CD14-positive monocyte (primary cell): ENCODE results near the gene KRT27. TPM values are rescaled to one million over a fixed set of nuclear protein-coding genes. Genes with fewer than 3 reads are reported as not detected.

Experiments used
- DNase-seq, 3 donors: peaks; one replicate each; pipeline ENCODE4 v3.0.0-alpha.2; 2011 to 2022
- H2AFZ ChIP-seq: 2 replicates; pipeline ENCODE4 v1.6.0; 2012; ENCODE audit warnings: mild to moderate bottlenecking, low read depth, low read length, inconsistent platforms; ENCODE audit not compliant: insufficient read depth, poor library complexity, severe bottlenecking
- H3K27ac ChIP-seq, 2 donors: 1 replicate in 1 of 2; 2 replicates in 1 of 2; pipeline ENCODE4 v1.5.1; 2012 to 2013; ENCODE audit warnings: low read length in 2 of 2, control low read depth in 1 of 2, inconsistent platforms in 1 of 2, low read depth in 1 of 2, mild to moderate bottlenecking in 1 of 2
- H3K27me3 ChIP-seq, 2 donors: one replicate each; pipeline versions ENCODE4 v1.6.0 to v1.6.1; 2011 to 2013; ENCODE audit warnings: low read length in 2 of 2; ENCODE audit not compliant: control insufficient read depth in 2 of 2, insufficient read depth in 2 of 2
- H3K36me3 ChIP-seq, 2 donors: replicated peaks in 1 of 2; 1 replicate in 1 of 2; 2 replicates in 1 of 2; pipeline versions ENCODE4 v1.5.1 to v1.6.1; 2012 to 2013; ENCODE audit warnings: low read length in 2 of 2, control low read depth in 1 of 2, inconsistent platforms in 1 of 2, mild to moderate bottlenecking in 1 of 2; ENCODE audit not compliant: insufficient read depth in 2 of 2, control insufficient read depth in 1 of 2
- H3K4me1 ChIP-seq, 2 donors: 1 replicate in 1 of 2; 2 replicates in 1 of 2; pipeline versions ENCODE4 v1.5.1 to v1.6.1; 2012 to 2013; ENCODE audit warnings: low read length in 2 of 2, control low read depth in 1 of 2, inconsistent platforms in 1 of 2, mild to moderate bottlenecking in 1 of 2, moderate library complexity in 1 of 2; ENCODE audit not compliant: insufficient read depth in 2 of 2, control insufficient read depth in 1 of 2
- H3K4me2 ChIP-seq: replicated peaks from 2 replicates; pipeline ENCODE3; 2012; ENCODE audit warnings: low read length, moderate library complexity, mild to moderate bottlenecking; ENCODE audit not compliant: poor library complexity, severe bottlenecking; ENCODE audit errors: extremely low read depth
- H3K4me3 ChIP-seq, 3 experiments: fragments of 200-600 bp in 1 of 3; sonication (generic) in 1 of 3; replicated peaks in 1 of 3; 1 replicate in 2 of 3; 2 replicates in 1 of 3; pipeline ENCODE4 v1.5.1; 2011 to 2013; ENCODE audit warnings: low read length in 3 of 3, mild to moderate bottlenecking in 3 of 3, control low read depth in 2 of 3, low read depth in 2 of 3, inconsistent platforms in 1 of 3, moderate library complexity in 1 of 3
- H3K79me2 ChIP-seq: 2 replicates; pipeline ENCODE4 v1.6.0; 2012; ENCODE audit warnings: mild to moderate bottlenecking, control low read depth, inconsistent platforms, low read length, moderate library complexity; ENCODE audit not compliant: insufficient read depth
- H3K9ac ChIP-seq: 2 replicates; pipeline ENCODE4 v1.6.0; 2017; ENCODE audit warnings: low read length, mild to moderate bottlenecking; ENCODE audit not compliant: insufficient read depth, poor library complexity, severe bottlenecking
- H3K9me3 ChIP-seq, 2 donors: replicated peaks in 1 of 2; 1 replicate in 1 of 2; 2 replicates in 1 of 2; pipeline versions ENCODE4 v1.5.1 to v1.6.1; 2012 to 2013; ENCODE audit warnings: low read length in 2 of 2, control low read depth in 1 of 2; ENCODE audit not compliant: control insufficient read depth in 1 of 2, insufficient read depth in 1 of 2
- H4K20me1 ChIP-seq: 2 replicates; pipeline ENCODE4 v1.6.0; 2012; ENCODE audit warnings: mild to moderate bottlenecking, low read length, control low read depth, moderate library complexity; ENCODE audit not compliant: insufficient read depth
- H3K27ac Mint-ChIP-seq, 7 donors: one replicate each; pipeline ENCODE4 v1.8.0; 2020; ENCODE audit warnings: mild to moderate bottlenecking in 7 of 7, mixed read lengths in 7 of 7, moderate library complexity in 6 of 7, inconsistent platforms in 2 of 7
- H3K27me3 Mint-ChIP-seq, 3 donors: one replicate each; pipeline ENCODE4 v1.8.0; 2021 to 2022; ENCODE audit warnings: low read depth in 3 of 3, mild to moderate bottlenecking in 3 of 3, mixed read lengths in 3 of 3, moderate library complexity in 3 of 3, inconsistent platforms in 1 of 3
- H3K36me3 Mint-ChIP-seq, 2 donors: one replicate each; pipeline ENCODE4 v1.8.0; 2020; ENCODE audit warnings: mixed read lengths in 2 of 2, inconsistent platforms in 1 of 2, mild to moderate bottlenecking in 1 of 2
- H3K4me1 Mint-ChIP-seq: one replicate; pipeline ENCODE4 v1.8.0; 2020; ENCODE audit warnings: mild to moderate bottlenecking, mixed read lengths
- H3K4me3 Mint-ChIP-seq, 2 donors: one replicate each; pipeline ENCODE4 v1.8.0; 2020; ENCODE audit warnings: mild to moderate bottlenecking in 2 of 2, mixed read lengths in 2 of 2, moderate library complexity in 1 of 2
- H3K9me3 Mint-ChIP-seq, 7 donors: one replicate each; pipeline ENCODE4 v1.8.0; 2020 to 2022; ENCODE audit warnings: mixed read lengths in 7 of 7, mild to moderate bottlenecking in 6 of 7, moderate library complexity in 6 of 7, inconsistent platforms in 2 of 7
- WGBS: methylation state at CpG from one replicate; pipeline ENCODE4 v1.1.5; 2013; ENCODE audit warnings: missing lambda C conversion rate; ENCODE audit not compliant: insufficient coverage; 5-methylcytosine and 5-hydroxymethylcytosine counted together
- intact Hi-C, 2 donors: fragments of 100-400 bp; cut with micrococcal nuclease; formaldehyde crosslinking; loops; one replicate each; pipeline versions ENCODE4 v1.15.0 to v1.15.1; 2023
- polyA plus RNA-seq, 3 donors: library from polyadenylated mRNA; depleted of rRNA in 1 of 3; unstranded in 2 of 3; stranded (reverse) in 1 of 3; fragments of 300-500 nt in 2 of 3; fragments of >200 nt in 1 of 3; fragmentation: Illumina TruSeq in 2 of 3; gene quantifications; 1 replicate in 2 of 3; 2 replicates in 1 of 3; pipeline ENCODE4 v1.2.3, GENCODE V29; 2012 to 2021
- TF ChIP-seq, protein P1 (sequence below): fragments of 200-600 bp; IDR thresholded peaks from one replicate; pipeline ENCODE4 v1.8.0; 2022; ENCODE audit warnings: antibody characterized with exemption, mild to moderate bottlenecking

Gene KRT27
- polyA plus RNA-seq, 3 donors: not detected

GRCh38 chr17:40799859-40800258 is 17.5 kb upstream of the KRT27 start, which contains the start of gene KRT28:
Gene KRT28, minus strand, starts transcription at chr17:40799959. Its CDS starts 66 bp downstream, at chr17:40799893.
- DNase-seq: no peak
- WGBS: no CpG with 5 or more reads among the region's 3 CpGs
- Histone ChIP-seq H3K9me3 (no peaks in the 10 kb centered on the region), H3K79me2 (no peaks in the 10 kb centered on the region), H3K4me2 (no peak within 1 kb of the TSS), H3K27me3 (peaks cover 21 to 34% of the 10 kb centered on the region in 2 donors), H3K4me1 (no peaks in the 10 kb centered on the region), H4K20me1 (no peaks in the 10 kb centered on the region), H2AFZ (no peak within 1 kb of the TSS), H3K9ac (no peak within 1 kb of the TSS), H3K27ac (no peak within 1 kb of the TSS), H3K4me3 (no peak within 1 kb of the TSS), H3K36me3 (no peaks in the 10 kb centered on the region)
- Mint-ChIP-seq H3K27ac (no peak within 1 kb of the TSS), H3K9me3 (no peaks in the 10 kb centered on the region), H3K36me3 (no peaks in the 10 kb centered on the region), H3K27me3 (peaks cover 10 to 23% (median 22%) of the 10 kb centered on the region in 3 donors), H3K4me3 (no peak within 1 kb of the TSS), H3K4me1 (no peaks in the 10 kb centered on the region)
- intact Hi-C loops: loop anchor here (5.0 kb wide), 1 partner anchor 847 kb away; no protein-coding TSS in a partner anchor
- TF ChIP-seq, protein P1, sequence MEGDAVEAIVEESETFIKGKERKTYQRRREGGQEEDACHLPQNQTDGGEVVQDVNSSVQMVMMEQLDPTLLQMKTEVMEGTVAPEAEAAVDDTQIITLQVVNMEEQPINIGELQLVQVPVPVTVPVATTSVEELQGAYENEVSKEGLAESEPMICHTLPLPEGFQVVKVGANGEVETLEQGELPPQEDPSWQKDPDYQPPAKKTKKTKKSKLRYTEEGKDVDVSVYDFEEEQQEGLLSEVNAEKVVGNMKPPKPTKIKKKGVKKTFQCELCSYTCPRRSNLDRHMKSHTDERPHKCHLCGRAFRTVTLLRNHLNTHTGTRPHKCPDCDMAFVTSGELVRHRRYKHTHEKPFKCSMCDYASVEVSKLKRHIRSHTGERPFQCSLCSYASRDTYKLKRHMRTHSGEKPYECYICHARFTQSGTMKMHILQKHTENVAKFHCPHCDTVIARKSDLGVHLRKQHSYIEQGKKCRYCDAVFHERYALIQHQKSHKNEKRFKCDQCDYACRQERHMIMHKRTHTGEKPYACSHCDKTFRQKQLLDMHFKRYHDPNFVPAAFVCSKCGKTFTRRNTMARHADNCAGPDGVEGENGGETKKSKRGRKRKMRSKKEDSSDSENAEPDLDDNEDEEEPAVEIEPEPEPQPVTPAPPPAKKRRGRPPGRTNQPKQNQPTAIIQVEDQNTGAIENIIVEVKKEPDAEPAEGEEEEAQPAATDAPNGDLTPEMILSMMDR: no peak

GRCh38 chr17:40796846-40797245 is 14.5 kb upstream of the KRT27 start:
- TF ChIP-seq, protein P1: no peak
- no peaks in the 10 kb centered on the region for H4K20me1 ChIP-seq
- no peaks in the 10 kb centered on the region for H3K9me3 ChIP-seq
- H3K4me3 Mint-ChIP-seq: no peak overlapping the region
- H3K27ac Mint-ChIP-seq: no peak overlapping the region
- H3K27me3 Mint-ChIP-seq: peaks cover 16 to 28% (median 28%) of the 10 kb centered on the region in 3 donors
- no peaks in the 10 kb centered on the region for H3K36me3 Mint-ChIP-seq
- no peak overlapping the region for H3K4me2 ChIP-seq
- H3K9me3 Mint-ChIP-seq: no peaks in the 10 kb centered on the region
- H3K27ac ChIP-seq: no peak overlapping the region
- no peak overlapping the region for H3K9ac ChIP-seq
- no peak overlapping the region for H2AFZ ChIP-seq
- peaks cover 19 to 31% of the 10 kb centered on the region in 2 donors for H3K27me3 ChIP-seq
- H3K79me2 ChIP-seq: no peaks in the 10 kb centered on the region
- H3K4me1 Mint-ChIP-seq: no peaks in the 10 kb centered on the region
- DNase-seq: no peak
- intact Hi-C loops: no loop called here
- no peaks in the 10 kb centered on the region for H3K4me1 ChIP-seq
- H3K36me3 ChIP-seq: no peaks in the 10 kb centered on the region
- WGBS: 80% methylated on average over 24 of the region's 27 CpGs
- H3K4me3 ChIP-seq: no peak overlapping the region
